Left ventricle myocardium inferior (tissue), 1 donor: Measurements from ENCODE around the gene MANF. TPM values are rescaled to one million over a fixed set of nuclear protein-coding genes. Genes with fewer than 3 reads are reported as not detected.
A peak's percentile ranks its signal among the peaks of the same experiment; 100 is the strongest.

Experiments used
- DNase-seq: peaks from one replicate; pipeline ENCODE4 v3.0.0-alpha.2; 2020
- H3K27ac ChIP-seq: fragments of 200-600 bp; replicated peaks from 2 replicates; pipeline ENCODE4 v1.8.0; 2021
- H3K27me3 ChIP-seq: fragments of 200-600 bp; 2 replicates; pipeline ENCODE4 v1.8.0; 2021; ENCODE audit warnings: low read depth
- H3K36me3 ChIP-seq: fragments of 200-600 bp; 2 replicates; pipeline ENCODE4 v1.8.0; 2021
- H3K4me1 ChIP-seq: fragments of 200-600 bp; 2 replicates; pipeline ENCODE4 v1.8.0; 2021
- H3K4me3 ChIP-seq: fragments of 200-600 bp; 2 replicates; pipeline ENCODE4 v1.8.0; 2021; ENCODE audit warnings: mild to moderate bottlenecking, moderate library complexity
- H3K9me3 ChIP-seq: fragments of 200-600 bp; replicated peaks from 2 replicates; pipeline ENCODE4 v1.8.0; 2021
- CTCF ChIP-seq: fragments of 200-600 bp; IDR thresholded peaks from 2 replicates; pipeline ENCODE4 v1.8.0; 2021; ENCODE audit warnings: antibody characterized with exemption, mild to moderate bottlenecking, borderline replicate concordance
- intact Hi-C: fragments of 100-400 bp; cut with micrococcal nuclease; formaldehyde crosslinking; loops from one replicate; pipeline ENCODE4 v1.11.0; 2022
- total RNA-seq: library from RNA; stranded (reverse); fragmentation: NEBNext Ultra II Directional; extraction: Animal tissue kit (Norgen Biotek cat#: 25700); gene quantifications from one replicate; pipeline ENCODE4 v1.2.1, GENCODE V29; 2021
- donor health status: DM: no; HTN: yes; CAD: no; lungs with severe emphysema.

The MANF gene
- total RNA-seq, 1 donor from 2014 or later = 48.5 TPM

GRCh38 chr3:51340989-51341636, 44.0 kb upstream of the MANF start:
- no peaks in the 10 kb centered on the region for H3K9me3 ChIP-seq
- intact Hi-C loops = no loop called here
- no peaks in the 10 kb centered on the region for H3K27me3 ChIP-seq
- peaks cover 6% of the 10 kb centered on the region for H3K36me3 ChIP-seq
- DNase-seq = peak; percentile 22
- peak overlapping the region; percentile 27 for H3K27ac ChIP-seq
- no peak for TF ChIP-seq CTCF
- H3K4me1 ChIP-seq = peaks cover 22% of the 10 kb centered on the region
- no peak overlapping the region for H3K4me3 ChIP-seq

- DNase-seq = no peak
- Histone ChIP-seq H3K4me3 (no peak overlapping the region), H3K36me3 (no peaks in the 10 kb centered on the region), H3K27ac (no peak overlapping the region), H3K27me3 (no peaks in the 10 kb centered on the region), H3K9me3 (no peaks in the 10 kb centered on the region), H3K4me1 (peaks cover 20% of the 10 kb centered on the region)
- no peak for TF ChIP-seq CTCF
- intact Hi-C loops = no loop called here
Measured at GRCh38 chr3:51343918-51344687, 41.0 kb upstream of the MANF start.

- Histone ChIP-seq H3K36me3 (no peaks in the 10 kb centered on the region), H3K4me1 (no peaks in the 10 kb centered on the region), H3K4me3 (no peak overlapping the region), H3K9me3 (no peaks in the 10 kb centered on the region), H3K27me3 (no peaks in the 10 kb centered on the region), H3K27ac (no peak overlapping the region)
- no peak for DNase-seq
- TF ChIP-seq CTCF = no peak
- intact Hi-C loops = no loop called here
Measured at GRCh38 chr3:51350751-51351150, 34.3 kb upstream of the MANF start.

GRCh38 chr3:51353131-51353530, 32.0 kb upstream of the MANF start:
- no peak for TF ChIP-seq CTCF
- intact Hi-C loops = no loop called here
- H3K36me3 ChIP-seq = peaks cover 8% of the 10 kb centered on the region
- DNase-seq = no peak
- H3K4me1 ChIP-seq = no peaks in the 10 kb centered on the region
- no peaks in the 10 kb centered on the region for H3K27me3 ChIP-seq
- no peak overlapping the region for H3K4me3 ChIP-seq
- no peak overlapping the region for H3K27ac ChIP-seq
- no peaks in the 10 kb centered on the region for H3K9me3 ChIP-seq

GRCh38 chr3:51353691-51354090, 31.4 kb upstream of the MANF start:
- H3K27me3 ChIP-seq = no peaks in the 10 kb centered on the region
- no peak overlapping the region for H3K4me3 ChIP-seq
- H3K4me1 ChIP-seq = no peaks in the 10 kb centered on the region
- no peaks in the 10 kb centered on the region for H3K9me3 ChIP-seq
- DNase-seq = no peak
- TF ChIP-seq CTCF = no peak
- no peak overlapping the region for H3K27ac ChIP-seq
- intact Hi-C loops = no loop called here
- peaks cover 8% of the 10 kb centered on the region for H3K36me3 ChIP-seq
